SK-N-SH (cell line): ENCODE measurements around the gene GPR87. TPM values are rescaled to one million over a fixed set of nuclear protein-coding genes. Genes with fewer than 3 reads are reported as not detected.

Experiments
- CTCF ChIA-PET: fragments of 300-600, 350-600 bp; formaldehyde crosslinking; extraction: SDS; loops from one replicate; lab custom pipeline; 2021; lab: Yijun Ruan, JAX
- POLR2A ChIA-PET: fragments of 350-600 bp; sonication (Branson Sonifier 250); formaldehyde crosslinking; extraction: SDS; loops from one replicate; lab custom pipeline; 2020; ENCODE audit warnings: antibody characterized with exemption, inconsistent platforms; lab: Yijun Ruan, JAX
- DNase-seq: peaks from one replicate; pipeline ENCODE4 v3.0.0; 2012
- H2AFZ ChIP-seq: fragments of 200-600 bp; sonication (generic); 2 replicates; pipeline ENCODE4 v1.8.1; 2016; ENCODE audit warnings: antibody characterized with exemption, mild to moderate bottlenecking, low read depth
- H3F3A ChIP-seq: fragments of 200-600 bp; sonication (generic); replicated peaks from 2 replicates; pipeline ENCODE3; 2016; ENCODE audit warnings: antibody characterized with exemption, mild to moderate bottlenecking; ENCODE audit not compliant: insufficient read depth
- H3K27ac ChIP-seq, 2 experiments: fragments of 200-500 bp in 1 of 2; fragments of 200-600 bp in 1 of 2; sonication (Bioruptor generic) in 1 of 2; sonication (generic), shearing (Covaris generic) in 1 of 2; 2 replicates each; pipeline versions ENCODE4 v1.5.1 to v1.6.1; 2014 to 2016; ENCODE audit warnings: low read depth in 2 of 2, inconsistent platforms in 1 of 2, low read length in 1 of 2, mild to moderate bottlenecking in 1 of 2, mixed read lengths in 1 of 2
- H3K27me3 ChIP-seq: fragments of 200-600 bp; sonication (generic), shearing (Covaris generic); 2 replicates; pipeline ENCODE4 v1.6.1; 2016; ENCODE audit warnings: mixed run types; ENCODE audit not compliant: insufficient read depth
- H3K36me3 ChIP-seq, 2 experiments: fragments of 200-500 bp in 1 of 2; fragments of 200-600 bp in 1 of 2; sonication (Bioruptor generic) in 1 of 2; sonication (generic) in 1 of 2; replicated peaks in 1 of 2; 2 replicates each; pipeline versions ENCODE3 to v1.5.1; 2014 to 2016; ENCODE audit warnings: low read length in 1 of 2, mild to moderate bottlenecking in 1 of 2; ENCODE audit not compliant: insufficient read depth in 2 of 2, control insufficient read depth in 1 of 2
- H3K4me1 ChIP-seq, 2 experiments: fragments of 200-500 bp in 1 of 2; fragments of 200-600 bp in 1 of 2; sonication (Bioruptor generic) in 1 of 2; sonication (generic), shearing (Covaris generic) in 1 of 2; 2 replicates each; pipeline versions ENCODE4 v1.5.1 to v1.6.1; 2014 to 2016; ENCODE audit warnings: low read depth in 1 of 2, low read length in 1 of 2, mixed run types in 1 of 2; ENCODE audit not compliant: insufficient read depth in 2 of 2, control insufficient read depth in 1 of 2
- H3K4me2 ChIP-seq: fragments of 200-600 bp; sonication (generic), shearing (Covaris generic); 2 replicates; pipeline ENCODE4 v1.6.1; 2017; ENCODE audit warnings: mixed run types
- H3K4me3 ChIP-seq, 2 experiments: fragments of 200-500 bp in 1 of 2; fragments of 200-600 bp in 1 of 2; sonication (Bioruptor generic) in 1 of 2; sonication (generic), shearing (Covaris generic) in 1 of 2; 2 replicates each; pipeline versions ENCODE4 v1.5.1 to v1.8.1; 2014 to 2016; ENCODE audit warnings: low read depth in 2 of 2, inconsistent platforms in 1 of 2, low read length in 1 of 2, mild to moderate bottlenecking in 1 of 2, mixed read lengths in 1 of 2, moderate library complexity in 1 of 2
- H3K79me2 ChIP-seq: fragments of 200-600 bp; sonication (generic); 2 replicates; pipeline ENCODE4 v1.8.1; 2017; ENCODE audit warnings: mild to moderate bottlenecking; ENCODE audit not compliant: insufficient read depth
- H3K9ac ChIP-seq: fragments of 200-600 bp; sonication (generic); 2 replicates; pipeline ENCODE4 v1.6.1; 2017; ENCODE audit warnings: mixed run types
- H3K9me2 ChIP-seq: fragments of 200-600 bp; sonication (generic); 2 replicates; pipeline ENCODE4 v1.6.1; 2017; ENCODE audit warnings: mixed run types
- H3K9me3 ChIP-seq: fragments of 200-600 bp; sonication (generic); 2 replicates; pipeline ENCODE4 v1.6.1; 2017; ENCODE audit warnings: mixed run types, mild to moderate bottlenecking, moderate library complexity
- H4K20me1 ChIP-seq: fragments of 200-600 bp; sonication (generic); 2 replicates; pipeline ENCODE4 v1.6.1; 2017; ENCODE audit warnings: mild to moderate bottlenecking, mixed run types; ENCODE audit not compliant: insufficient read depth
- CTCF ChIP-seq: fragments of 200-600 bp; sonication (generic); IDR thresholded peaks from 2 replicates; pipeline ENCODE4 v1.6.1; 2017; ENCODE audit warnings: antibody characterized with exemption, mild to moderate bottlenecking, moderate library complexity
- ELF1 ChIP-seq: IDR thresholded peaks from 2 replicates; pipeline ENCODE4 v1.4.0; 2012
- EP300 ChIP-seq, 2 experiments: IDR thresholded peaks; 2 replicates each; pipeline versions ENCODE4 v1.4.0 to v1.6.1; 2012; ENCODE audit warnings: borderline replicate concordance in 1 of 2, low read depth in 1 of 2, low read length in 1 of 2
- EZH2phosphoT487 ChIP-seq: fragments of 200-600 bp; sonication (generic); IDR thresholded peaks from 2 replicates; pipeline ENCODE4 v1.6.1; 2017; ENCODE audit warnings: low read depth, mixed run types, mild to moderate bottlenecking, antibody characterized with exemption, moderate library complexity, borderline replicate concordance
- FOXJ3 ChIP-seq: sonication (generic); formaldehyde crosslinking; IDR thresholded peaks from 2 replicates; pipeline ENCODE4 v1.5.1; 2020; ENCODE audit warnings: mild to moderate bottlenecking, missing genetic modification reagents
- GABPA ChIP-seq: IDR thresholded peaks from 2 replicates; pipeline ENCODE4 v1.4.0; 2012; ENCODE audit warnings: low read depth, mild to moderate bottlenecking
- IRF3 ChIP-seq: fragments of 150-350 bp; IDR thresholded peaks from 2 replicates; pipeline ENCODE4 v1.6.1; 2016; ENCODE audit warnings: mild to moderate bottlenecking, low read depth, low read length
- JUND ChIP-seq: IDR thresholded peaks from 2 replicates; pipeline ENCODE4 v1.4.0; 2012
- MAX ChIP-seq: IDR thresholded peaks from 2 replicates; pipeline ENCODE4 v1.4.0; 2012; ENCODE audit warnings: low read depth
- MEF2A ChIP-seq: IDR thresholded peaks from 2 replicates; pipeline ENCODE4 v1.4.0; 2012; ENCODE audit warnings: low read depth, borderline replicate concordance
- MXI1 ChIP-seq: IDR thresholded peaks from 2 replicates; pipeline ENCODE4 v1.6.1; 2012; ENCODE audit warnings: mild to moderate bottlenecking, low read depth, low read length, improper control_type of control experiment
- POLR2AphosphoS5 ChIP-seq: IDR thresholded peaks from 2 replicates; pipeline ENCODE4 v1.6.1; 2012; ENCODE audit warnings: low read depth, low read length
- RAD21 ChIP-seq: IDR thresholded peaks from 2 replicates; pipeline ENCODE4 v1.6.1; 2012; ENCODE audit warnings: mild to moderate bottlenecking, low read length
- RCOR1 ChIP-seq: fragments of 150-350 bp; IDR thresholded peaks from 2 replicates; pipeline ENCODE4 v1.6.1; 2017; ENCODE audit warnings: antibody characterized with exemption, low read length
- RFX5 ChIP-seq: IDR thresholded peaks from 2 replicates; pipeline ENCODE4 v1.6.1; 2012; ENCODE audit warnings: mild to moderate bottlenecking, improper control_type of control experiment, low read length
- SMC3 ChIP-seq: IDR thresholded peaks from 2 replicates; pipeline ENCODE4 v1.6.1; 2012; ENCODE audit warnings: low read depth, low read length, improper control_type of control experiment
- TEAD4 ChIP-seq: IDR thresholded peaks from 2 replicates; pipeline ENCODE4 v1.4.0; 2012; ENCODE audit warnings: mild to moderate bottlenecking, borderline replicate concordance; ENCODE audit not compliant: insufficient read depth
- ZBTB33 ChIP-seq: IDR thresholded peaks from 2 replicates; pipeline ENCODE4 v1.4.0; 2012; ENCODE audit warnings: low read depth, borderline replicate concordance
- WGBS: methylation state at CpG from one replicate; pipeline ENCODE4 v1.1.6; 2017; ENCODE audit warnings: low lambda C conversion rate; 5-methylcytosine and 5-hydroxymethylcytosine counted together
- polyA plus RNA-seq, 3 experiments: library from polyadenylated mRNA; depleted of rRNA; stranded (reverse); fragments of >200 nt; gene quantifications; 2 replicates each; pipeline ENCODE4 v1.2.3, GENCODE V29; 2012

Gene GPR87
- polyA plus RNA-seq, 1 of the 3 experiments (the other 2 are of a cell fraction), result 2.3 TPM

- peak overlapping the region; percentile 12 to 32; a peak in 2 of 4 replicates for H3K4me3 ChIP-seq
- H3K9me2 ChIP-seq, result no peaks in the 10 kb centered on the region
- H3K4me2 ChIP-seq, result peak overlapping the region; percentile 62
- H3K27me3 ChIP-seq, result peaks cover 4% of the 10 kb centered on the region; the same call in 1 of the 2 replicates
- H3K4me1 ChIP-seq, result peaks cover 0 to 13% of the 10 kb centered on the region in 2 experiments; a peak in 2 of 4 replicates
- no peaks in the 10 kb centered on the region for H3K79me2 ChIP-seq
- POLR2A ChIA-PET, result no interaction called here
- peak overlapping the region; percentile 68 to 85; a peak in 3 of 4 replicates for H3K27ac ChIP-seq
- peaks cover 26% of the 10 kb centered on the region for H3F3A ChIP-seq
- CTCF ChIA-PET, result interaction anchor here (1.5 kb wide), 1 partner anchor 138 kb away, joined by 6 read pairs; no protein-coding TSS in a partner anchor
- TF ChIP-seq ELF1, result peak; percentile 5; the same call in 1 of the 2 replicates
- TF ChIP-seq POLR2AphosphoS5, result no peak
- WGBS, result 48% methylated on average over 4 of the region's 4 CpGs
- H4K20me1 ChIP-seq, result no peaks in the 10 kb centered on the region
- H3K9me3 ChIP-seq, result no peaks in the 10 kb centered on the region
- no peak for DNase-seq
- H2AFZ ChIP-seq, result peak overlapping the region; percentile 2; the same call in 1 of the 2 replicates
- peak overlapping the region; percentile 45; the same call in 1 of the 2 replicates for H3K9ac ChIP-seq
- no peaks in the 10 kb centered on the region for H3K36me3 ChIP-seq
Measured at GRCh38 chr3:151305775-151306151, 10.9 kb downstream of the GPR87 start.

- Histone ChIP-seq H3K9me2 (no peaks in the 10 kb centered on the region), H2AFZ (peak overlapping the region; percentile 2; the same call in 1 of the 2 replicates), H3K9me3 (no peaks in the 10 kb centered on the region), H4K20me1 (no peaks in the 10 kb centered on the region), H3K27ac (peak overlapping the region; percentile 68 to 85; a peak in 3 of 4 replicates), H3K4me3 (peak overlapping the region; percentile 12 to 32; a peak in 2 of 4 replicates), H3K27me3 (peaks cover 4% of the 10 kb centered on the region; the same call in 1 of the 2 replicates), H3K9ac (peak overlapping the region; percentile 45; the same call in 1 of the 2 replicates), H3K4me2 (peak overlapping the region; percentile 62), H3K36me3 (no peaks in the 10 kb centered on the region), H3K79me2 (no peaks in the 10 kb centered on the region), H3F3A (peaks cover 26% of the 10 kb centered on the region), H3K4me1 (peaks cover 0 to 13% of the 10 kb centered on the region in 2 experiments; a peak in 2 of 4 replicates)
- POLR2A ChIA-PET, result no interaction called here
- CTCF ChIA-PET, result interaction anchor here (1.0 to 1.5 kb wide), 4 partner anchors 13 to 137 kb away, joined by 4 to 6 read pairs (median 4); no protein-coding TSS in a partner anchor
- DNase-seq, result peak; percentile 4
- WGBS, result 16% methylated on average over 7 of the region's 7 CpGs
- peak; percentile 97 for TF ChIP-seq TEAD4
- TF ChIP-seq POLR2AphosphoS5, result peak; percentile 79
- TF ChIP-seq MXI1, result no peak
- TF ChIP-seq ZBTB33, result peak; percentile 75; the same call in 1 of the 2 replicates
- TF ChIP-seq MEF2A, result no peak
- TF ChIP-seq SMC3, result no peak
- TF ChIP-seq RAD21, result no peak
- peak; percentile 33 for TF ChIP-seq CTCF
- no peak for TF ChIP-seq RFX5
- TF ChIP-seq EZH2phosphoT487, result no peak
- no peak for TF ChIP-seq GABPA
- peak in 1 of 2 experiments; percentile 92; a peak in 2 of 4 replicates for TF ChIP-seq EP300 (IDR thresholded peaks at IDR 0.05; ENCODE audit: borderline replicate concordance in 1 of 2, low read depth in 1 of 2, low read length in 1 of 2)
- TF ChIP-seq RCOR1, result no peak
- TF ChIP-seq JUND, result peak; percentile 91
- TF ChIP-seq ELF1, result no peak
- TF ChIP-seq FOXJ3 (CRISPR knock-in tag), result no peak
- TF ChIP-seq IRF3, result no peak
- peak; percentile 68 for TF ChIP-seq MAX
Measured at GRCh38 chr3:151305060-151305774, 11.4 kb downstream of the GPR87 start.
